Transverse colon (tissue), 4 donors: Measurements from ENCODE around the gene ADD1. TPM values are rescaled to one million over a fixed set of nuclear protein-coding genes. Genes with fewer than 3 reads are reported as not detected.

Experiments
- DNase-seq: peaks from one replicate; pipeline ENCODE4 v3.0.0-alpha.2; 2019
- H3K27ac ChIP-seq, 4 donors: fragments of 200-600 bp; sonication (generic); 2 replicates each; pipeline ENCODE4 v1.5.1; 2016 to 2018; ENCODE audit warnings: inconsistent platforms in 4 of 4
- H3K27me3 ChIP-seq: fragments of 200-600 bp; sonication (generic); 2 replicates; pipeline ENCODE4 v1.5.1; 2017; ENCODE audit warnings: inconsistent platforms
- H3K36me3 ChIP-seq, 4 donors: fragments of 200-600 bp; sonication (generic); 2 replicates each; pipeline ENCODE4 v1.5.1; 2017 to 2019; ENCODE audit warnings: inconsistent platforms in 4 of 4
- H3K4me1 ChIP-seq, 4 donors: fragments of 200-600 bp; sonication (generic); 2 replicates each; pipeline ENCODE4 v1.5.1; 2017 to 2020; ENCODE audit warnings: inconsistent platforms in 4 of 4
- H3K4me3 ChIP-seq, 4 donors: fragments of 200-600 bp; sonication (generic); 1 replicate in 1 of 4; 2 replicates in 3 of 4; pipeline versions ENCODE4 v1.5.1 to v1.6.1; 2017 to 2019; ENCODE audit warnings: inconsistent platforms in 4 of 4
- H3K9me3 ChIP-seq, 2 donors: fragments of 200-600 bp; sonication (generic); 2 replicates each; pipeline ENCODE4 v1.5.1; 2017 to 2019; ENCODE audit warnings: inconsistent platforms in 2 of 2
- EP300 ChIP-seq: sonication (generic); formaldehyde crosslinking; IDR thresholded peaks from one replicate; pipeline ENCODE4 v1.6.1; 2017; ENCODE audit warnings: antibody characterized with exemption, low read depth
- POLR2A ChIP-seq: fragments of 450-650 bp; IDR thresholded peaks from one replicate; pipeline ENCODE4 v1.6.1; 2016; ENCODE audit warnings: antibody characterized with exemption, mild to moderate bottlenecking, moderate library complexity
- POLR2AphosphoS5 ChIP-seq, 3 donors: sonication (generic); formaldehyde crosslinking; IDR thresholded peaks; one replicate each; pipeline ENCODE4 v1.6.1; 2016; ENCODE audit warnings: antibody characterized with exemption in 3 of 3
- WGBS, 2 donors: methylation state at CpG; one replicate each; pipeline ENCODE4 v1.1.5; 2018; ENCODE audit warnings: low coverage in 1 of 2; 5-methylcytosine and 5-hydroxymethylcytosine counted together
- in situ Hi-C, 4 donors: fragments of 200-750 bp; cut with MboI; loops; one replicate each; pipeline versions ENCODE4 v1.15.0 to v1.15.1; 2017; ENCODE audit warnings: low sequenced_read_pairs in 3 of 4, low pct_ligation_motif_present in 1 of 4, low pct_unique_long_range_greater_than_20kb in 1 of 4
- intact Hi-C: fragments of 100-400 bp; cut with DNase I; formaldehyde crosslinking; loops from one replicate; pipeline ENCODE4 v1.15.1; 2023; ENCODE audit warnings: low total_unique reads
- total RNA-seq, 4 donors: library from RNA; depleted of rRNA; stranded (reverse); fragments of >200 nt; gene quantifications; one replicate each; pipeline ENCODE4 v1.1.0, GENCODE V29; 2016
- TF ChIP-seq, protein P1 (sequence below), 5 experiments: fragments of 200-600 bp in 3 of 5; fragments of 450-650 bp in 2 of 5; sonication (generic) in 3 of 5; IDR thresholded peaks; 1 replicate in 2 of 5; 2 replicates in 3 of 5; pipeline ENCODE4 v1.5.1; 2016 to 2017; ENCODE audit warnings: antibody characterized with exemption in 5 of 5, inconsistent platforms in 3 of 5, mild to moderate bottlenecking in 2 of 5, moderate library complexity in 1 of 5

The ADD1 gene, protein sequence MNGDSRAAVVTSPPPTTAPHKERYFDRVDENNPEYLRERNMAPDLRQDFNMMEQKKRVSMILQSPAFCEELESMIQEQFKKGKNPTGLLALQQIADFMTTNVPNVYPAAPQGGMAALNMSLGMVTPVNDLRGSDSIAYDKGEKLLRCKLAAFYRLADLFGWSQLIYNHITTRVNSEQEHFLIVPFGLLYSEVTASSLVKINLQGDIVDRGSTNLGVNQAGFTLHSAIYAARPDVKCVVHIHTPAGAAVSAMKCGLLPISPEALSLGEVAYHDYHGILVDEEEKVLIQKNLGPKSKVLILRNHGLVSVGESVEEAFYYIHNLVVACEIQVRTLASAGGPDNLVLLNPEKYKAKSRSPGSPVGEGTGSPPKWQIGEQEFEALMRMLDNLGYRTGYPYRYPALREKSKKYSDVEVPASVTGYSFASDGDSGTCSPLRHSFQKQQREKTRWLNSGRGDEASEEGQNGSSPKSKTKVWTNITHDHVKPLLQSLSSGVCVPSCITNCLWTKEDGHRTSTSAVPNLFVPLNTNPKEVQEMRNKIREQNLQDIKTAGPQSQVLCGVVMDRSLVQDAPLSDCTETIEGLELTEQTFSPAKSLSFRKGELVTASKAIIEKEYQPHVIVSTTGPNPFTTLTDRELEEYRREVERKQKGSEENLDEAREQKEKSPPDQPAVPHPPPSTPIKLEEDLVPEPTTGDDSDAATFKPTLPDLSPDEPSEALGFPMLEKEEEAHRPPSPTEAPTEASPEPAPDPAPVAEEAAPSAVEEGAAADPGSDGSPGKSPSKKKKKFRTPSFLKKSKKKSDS
- 100 to 1,000 TPM; 218 to 392 (median 299) TPM for total RNA-seq

DNA sequence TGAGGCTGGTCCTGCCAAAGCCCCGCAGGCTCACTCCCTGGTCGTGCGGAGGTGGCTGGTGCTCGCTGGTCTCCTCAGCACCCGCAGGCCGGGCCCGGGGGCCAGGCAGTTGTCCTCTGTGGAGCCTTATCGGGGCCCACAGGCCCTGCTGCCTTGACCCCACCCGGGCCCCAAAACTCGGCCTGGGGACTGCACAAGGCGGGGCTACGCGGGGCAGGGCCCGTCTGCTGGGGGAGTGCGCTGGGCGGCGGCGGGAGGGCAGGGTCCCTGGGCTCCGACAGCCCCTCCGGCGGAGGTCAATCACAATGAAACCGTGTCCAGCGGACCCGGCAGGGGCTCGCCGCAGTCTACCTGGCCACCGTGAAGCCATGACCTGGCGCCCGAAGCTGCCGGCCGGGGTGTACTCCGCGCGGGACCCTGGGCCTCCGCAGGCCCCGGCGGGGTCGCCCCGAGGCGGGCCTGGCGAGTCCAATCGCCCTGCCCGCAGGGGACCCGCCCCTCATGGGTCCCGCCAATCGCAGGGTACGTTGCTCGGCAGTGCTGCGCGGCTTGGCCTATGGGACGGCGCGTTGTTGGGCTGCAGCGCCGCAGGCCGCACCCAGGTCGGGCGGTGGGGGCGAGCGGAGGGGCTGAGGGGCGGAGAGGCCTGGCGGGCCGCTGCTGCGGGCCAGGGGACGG lies at the start of gene ADD1:
ADD1 (plus strand) TSS at position 582 of the 678 bp plus-strand sequence. CDS start 32,072 bp downstream, outside the sequence.
- Histone ChIP-seq H3K36me3 (no peaks in the 10 kb centered on the region), H3K4me1 (peaks cover 18 to 48% (median 27%) of the 10 kb centered on the region in 4 donors), H3K4me3 (peak within 1 kb of the TSS; percentile 78 to 98 (median 84)), H3K27me3 (no peaks in the 10 kb centered on the region), H3K9me3 (no peaks in the 10 kb centered on the region), H3K27ac (peak within 1 kb of the TSS; percentile 90 to 95 (median 94))
- TF ChIP-seq, protein P1, sequence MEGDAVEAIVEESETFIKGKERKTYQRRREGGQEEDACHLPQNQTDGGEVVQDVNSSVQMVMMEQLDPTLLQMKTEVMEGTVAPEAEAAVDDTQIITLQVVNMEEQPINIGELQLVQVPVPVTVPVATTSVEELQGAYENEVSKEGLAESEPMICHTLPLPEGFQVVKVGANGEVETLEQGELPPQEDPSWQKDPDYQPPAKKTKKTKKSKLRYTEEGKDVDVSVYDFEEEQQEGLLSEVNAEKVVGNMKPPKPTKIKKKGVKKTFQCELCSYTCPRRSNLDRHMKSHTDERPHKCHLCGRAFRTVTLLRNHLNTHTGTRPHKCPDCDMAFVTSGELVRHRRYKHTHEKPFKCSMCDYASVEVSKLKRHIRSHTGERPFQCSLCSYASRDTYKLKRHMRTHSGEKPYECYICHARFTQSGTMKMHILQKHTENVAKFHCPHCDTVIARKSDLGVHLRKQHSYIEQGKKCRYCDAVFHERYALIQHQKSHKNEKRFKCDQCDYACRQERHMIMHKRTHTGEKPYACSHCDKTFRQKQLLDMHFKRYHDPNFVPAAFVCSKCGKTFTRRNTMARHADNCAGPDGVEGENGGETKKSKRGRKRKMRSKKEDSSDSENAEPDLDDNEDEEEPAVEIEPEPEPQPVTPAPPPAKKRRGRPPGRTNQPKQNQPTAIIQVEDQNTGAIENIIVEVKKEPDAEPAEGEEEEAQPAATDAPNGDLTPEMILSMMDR (IDR thresholded peaks at IDR 0.05), result no peak
- TF ChIP-seq POLR2AphosphoS5 (IDR thresholded peaks at IDR 0.05) (peak; percentile 71 to 94 (median 91)), POLR2A (peak; percentile 92), EP300 (no peak)
- intact Hi-C loops, result loop anchor here (5.0 kb wide), 1 partner anchor 89 kb away; no protein-coding TSS in a partner anchor
- 0% methylated on average over 26 of the region's 65 CpGs; no CpG with 5 or more reads in 1 of the 2 donors for WGBS, 2 donors
- peak; percentile 95 for DNase-seq
- in situ Hi-C loops, result no loop called here

DNA sequence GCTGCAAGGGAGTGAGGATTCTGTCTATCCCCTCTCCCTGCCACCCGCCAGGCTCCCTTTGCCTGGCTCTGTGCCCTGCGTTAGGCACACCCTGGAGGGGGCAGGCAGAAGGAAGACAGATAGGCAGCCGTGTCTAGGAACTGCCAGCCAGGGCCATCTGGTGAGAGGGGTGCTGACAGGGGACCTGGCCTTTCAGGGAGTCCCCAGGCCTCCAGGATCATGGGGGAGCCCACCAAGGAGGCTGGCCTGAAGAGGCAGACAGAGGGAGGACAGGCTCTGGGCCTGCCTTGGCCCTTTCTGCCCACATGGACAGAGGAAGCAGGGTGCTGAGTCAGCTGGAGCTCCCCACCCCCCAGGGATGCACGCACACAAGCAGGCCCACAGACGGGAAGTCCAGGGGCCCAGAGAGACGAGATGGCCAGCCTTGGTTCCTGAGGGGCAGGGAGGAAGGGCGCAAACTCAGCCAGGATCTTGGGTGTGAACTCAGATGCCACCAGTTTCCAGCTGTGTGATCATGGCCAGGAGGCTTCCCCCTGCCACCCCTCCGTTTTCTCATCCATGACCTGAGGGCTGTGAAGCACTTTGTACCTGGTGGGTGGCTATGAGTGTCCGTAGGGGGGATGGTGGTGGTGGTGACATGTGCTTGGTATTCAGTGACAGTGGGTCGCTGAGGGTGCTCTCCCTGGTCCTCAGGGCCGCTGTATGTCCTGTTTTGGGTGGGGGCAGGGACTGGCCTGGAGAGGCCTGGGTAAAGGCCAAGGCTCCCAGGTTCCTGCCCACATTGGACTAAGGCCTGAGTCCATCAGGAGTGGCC lies 49.0 kb upstream of the ADD1 start:
- Histone ChIP-seq H3K9me3 (no peaks in the 10 kb centered on the region), H3K36me3 (no peaks in the 10 kb centered on the region), H3K27me3 (no peaks in the 10 kb centered on the region), H3K4me3 (peak overlapping the region in 2 of 4 donors; percentile 62 to 65), H3K4me1 (peaks cover 48 to 73% (median 66%) of the 10 kb centered on the region in 4 donors), H3K27ac (peak overlapping the region; percentile 78 to 84 (median 83))
- in situ Hi-C loops (no loop called here), intact Hi-C loops (no loop called here)
- DNase-seq, result peak; percentile 58
- TF ChIP-seq POLR2AphosphoS5 (IDR thresholded peaks at IDR 0.05) (peak in 1 of 3 donors; percentile 12), EP300 (no peak)
- TF ChIP-seq, protein P1 (IDR thresholded peaks at IDR 0.05), result no peak
- 38% methylated on average over 11 of the region's 11 CpGs; no CpG with 5 or more reads in 1 of the 2 donors for WGBS, 2 donors

DNA sequence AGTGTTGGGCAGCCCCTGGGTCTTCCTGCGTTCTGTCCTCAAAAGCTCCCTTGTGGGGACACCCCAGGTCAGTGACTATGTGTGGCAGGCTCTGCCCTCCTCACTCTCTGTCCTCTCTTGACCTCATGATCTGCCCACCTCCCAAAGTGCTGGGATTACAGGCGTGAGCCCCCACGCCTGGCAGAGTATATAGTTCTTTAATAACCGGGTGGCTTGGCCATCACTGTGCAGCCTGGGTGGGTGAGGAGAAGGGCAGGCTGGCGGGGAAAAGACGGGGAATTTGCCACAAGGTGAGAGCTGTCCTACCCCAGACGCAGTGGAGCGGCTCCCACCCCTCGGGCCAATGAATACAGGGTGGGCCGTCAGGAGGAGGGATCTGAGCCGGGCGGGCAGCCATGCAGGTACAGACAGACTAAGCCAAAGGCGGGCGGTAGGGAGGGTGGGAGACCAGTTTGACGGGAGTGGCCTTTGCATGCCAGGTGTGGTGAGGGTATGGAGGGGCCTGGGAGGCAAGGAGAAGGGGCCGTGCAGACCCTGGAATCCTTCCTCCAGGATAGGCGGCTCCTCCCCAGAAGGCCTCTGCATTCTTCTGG lies 48.2 kb upstream of the ADD1 start:
- Histone ChIP-seq H3K4me1 (peaks cover 50 to 80% (median 71%) of the 10 kb centered on the region in 4 donors), H3K36me3 (no peaks in the 10 kb centered on the region), H3K27ac (peak overlapping the region; percentile 78 to 84 (median 83)), H3K27me3 (no peaks in the 10 kb centered on the region), H3K9me3 (no peaks in the 10 kb centered on the region), H3K4me3 (no peak overlapping the region)
- WGBS, 2 donors, result 86 to 93% methylated on average over 3 to 17 of the region's 17 CpGs
- intact Hi-C loops, result no loop called here
- DNase-seq, result peak; percentile 13
- TF ChIP-seq, protein P1 (IDR thresholded peaks at IDR 0.05), result no peak
- TF ChIP-seq POLR2AphosphoS5 (IDR thresholded peaks at IDR 0.05) (no peak), POLR2A (no peak), EP300 (no peak)
- in situ Hi-C loops, result no loop called here
